HUES64 (cell line): Measurements from ENCODE around the gene TLCD1.
A peak's percentile ranks its signal among the peaks of the same experiment; 100 is the strongest.
"Not testable (repeated sequence)": the region's sequence is repeated elsewhere in the genome, so short reads cannot be mapped to it uniquely, and the experiment has no call there.

Experiments used
- H3K27ac ChIP-seq: 2 replicates; pipeline ENCODE4 v1.7.0; 2013; ENCODE audit warnings: low read depth, low read length, inconsistent platforms
- H3K27me3 ChIP-seq: 2 replicates; pipeline ENCODE4 v1.6.1; 2013; ENCODE audit warnings: mild to moderate bottlenecking, low read length; ENCODE audit not compliant: insufficient read depth
- H3K36me3 ChIP-seq: 2 replicates; pipeline ENCODE4 v1.6.1; 2013; ENCODE audit warnings: mild to moderate bottlenecking, low read length; ENCODE audit not compliant: insufficient read depth
- H3K4me1 ChIP-seq: 2 replicates; pipeline ENCODE4 v1.6.1; 2013; ENCODE audit warnings: mild to moderate bottlenecking, low read length, moderate library complexity; ENCODE audit not compliant: insufficient read depth
- H3K4me3 ChIP-seq: 2 replicates; pipeline ENCODE4 v1.5.1; 2013; ENCODE audit warnings: mild to moderate bottlenecking, low read length, moderate library complexity
- H3K9ac ChIP-seq: 2 replicates; pipeline ENCODE4 v1.6.1; 2013; ENCODE audit warnings: mild to moderate bottlenecking, low read depth, low read length
- H3K9me3 ChIP-seq: 2 replicates; pipeline ENCODE4 v1.6.1; 2013; ENCODE audit warnings: low read depth, low read length; ENCODE audit not compliant: insufficient read depth
- WGBS: fragments of 150-250, 120-280 bp; methylation state at CpG from one replicate; pipeline ENCODE4 v1.1.7; 2013; ENCODE audit warnings: missing lambda C conversion rate; 5-methylcytosine and 5-hydroxymethylcytosine counted together

Gene TLCD1

GRCh38 chr17:28737316-28737715, 11.3 kb upstream of the TLCD1 start:
- H3K9ac ChIP-seq = no peak overlapping the region
- H3K27ac ChIP-seq = no peak overlapping the region
- H3K4me3 ChIP-seq = no peak overlapping the region
- no peaks in the 10 kb centered on the region for H3K9me3 ChIP-seq
- no peaks in the 10 kb centered on the region for H3K4me1 ChIP-seq
- no peaks in the 10 kb centered on the region for H3K27me3 ChIP-seq
- WGBS = 97% methylated on average over 12 of the region's 12 CpGs
- H3K36me3 ChIP-seq = peaks cover 35% of the 10 kb centered on the region

- H3K27ac ChIP-seq, H3K27me3 ChIP-seq, H3K4me3 ChIP-seq, H3K4me1 ChIP-seq, H3K9me3 ChIP-seq, H3K9ac ChIP-seq: not testable (repeated sequence)
- 98% methylated on average over 4 of the region's 8 CpGs for WGBS
- H3K36me3 ChIP-seq = peaks cover 35% of the 10 kb centered on the region
These were observed 10.1 kb upstream of the TLCD1 start for GRCh38 chr17:28735913-28736769.

GRCh38 chr17:28735242-28735722, 9.2 kb upstream of the TLCD1 start:
- Histone ChIP-seq H3K4me1 (no peaks in the 10 kb centered on the region), H3K27me3 (no peaks in the 10 kb centered on the region), H3K4me3 (no peak overlapping the region)

GRCh38 chr17:28734712-28735241, 8.7 kb upstream of the TLCD1 start:
- Histone ChIP-seq H3K27me3 (no peaks in the 10 kb centered on the region), H3K4me3 (no peak overlapping the region), H3K27ac (no peak overlapping the region), H3K4me1 (no peaks in the 10 kb centered on the region), H3K9ac (no peak overlapping the region), H3K36me3 (peaks cover 31% of the 10 kb centered on the region), H3K9me3 (no peaks in the 10 kb centered on the region)
- 93% methylated on average over 10 of the region's 10 CpGs for WGBS

More at GRCh38 chr17:28735242-28735722, 9.2 kb upstream of the TLCD1 start:
- Histone ChIP-seq H3K27ac (no peak overlapping the region), H3K9ac (no peak overlapping the region), H3K9me3 (no peaks in the 10 kb centered on the region), H3K36me3 (peaks cover 31% of the 10 kb centered on the region)
- 91% methylated on average over 5 of the region's 5 CpGs for WGBS

GRCh38 chr17:28733346-28733745, 7.3 kb upstream of the TLCD1 start:
- Histone ChIP-seq H3K4me3 (no peak overlapping the region), H3K9ac (no peak overlapping the region)
- WGBS = 90% methylated on average over 1 of the region's 1 CpG

GRCh38 chr17:28729950-28730330, 3.9 kb upstream of the TLCD1 start:
- no peak overlapping the region for H3K27ac ChIP-seq
- H3K9ac ChIP-seq = no peak overlapping the region
- H3K27me3 ChIP-seq = no peaks in the 10 kb centered on the region
- 95% methylated on average over 11 of the region's 11 CpGs for WGBS
- no peak overlapping the region for H3K4me3 ChIP-seq
- no peaks in the 10 kb centered on the region for H3K4me1 ChIP-seq
- peaks cover 12% of the 10 kb centered on the region for H3K36me3 ChIP-seq
- H3K9me3 ChIP-seq = no peaks in the 10 kb centered on the region

More at GRCh38 chr17:28733346-28733745, 7.3 kb upstream of the TLCD1 start:
- H3K27ac ChIP-seq = no peak overlapping the region
- H3K9me3 ChIP-seq = no peaks in the 10 kb centered on the region
- H3K36me3 ChIP-seq = peaks cover 23% of the 10 kb centered on the region
- no peaks in the 10 kb centered on the region for H3K27me3 ChIP-seq
- no peaks in the 10 kb centered on the region for H3K4me1 ChIP-seq

- Histone ChIP-seq H3K27ac (peak within 1 kb of the TSS; percentile 98), H3K27me3 (no peaks in the 10 kb centered on the region), H3K36me3 (peaks cover 15% of the 10 kb centered on the region), H3K4me1 (no peaks in the 10 kb centered on the region), H3K9me3 (no peaks in the 10 kb centered on the region), H3K9ac (peak within 1 kb of the TSS; percentile 72), H3K4me3 (peak within 1 kb of the TSS; percentile 78)
- WGBS = under 1% methylated on average over 60 of the region's 64 CpGs
These were observed 2.5 kb upstream of the TLCD1 start, which contains the start of gene NEK8 for GRCh38 chr17:28728364-28729200. Gene NEK8 (plus strand): TSS chr17:28728788. CDS start chr17:28728814, 26 bp downstream.

- Histone ChIP-seq H3K9me3 (no peaks in the 10 kb centered on the region), H3K36me3 (peaks cover 33% of the 10 kb centered on the region), H3K9ac (peak overlapping the region; percentile 82), H3K4me3 (peak overlapping the region; percentile 78), H3K27me3 (no peaks in the 10 kb centered on the region), H3K27ac (peak overlapping the region; percentile 98), H3K4me1 (peaks cover 12% of the 10 kb centered on the region; the same call in 1 of the 2 replicates)
- under 1% methylated on average over 57 of the region's 57 CpGs for WGBS
These were observed 826 bp upstream of the TLCD1 start for GRCh38 chr17:28726627-28727491.

GRCh38 chr17:28725660-28726225, 290 bp downstream of the TLCD1 start:
- peaks cover 19% of the 10 kb centered on the region; the same call in 1 of the 2 replicates for H3K4me1 ChIP-seq
- under 1% methylated on average over 45 of the region's 45 CpGs for WGBS

GRCh38 chr17:28725166-28725659, 820 bp downstream of the TLCD1 start:
- Histone ChIP-seq H3K4me1 (peaks cover 19% of the 10 kb centered on the region; the same call in 1 of the 2 replicates), H3K36me3 (peaks cover 49% of the 10 kb centered on the region), H3K27ac (peak overlapping the region; percentile 94), H3K9ac (peak overlapping the region; percentile 96), H3K4me3 (peak overlapping the region; percentile 78), H3K9me3 (no peaks in the 10 kb centered on the region), H3K27me3 (no peaks in the 10 kb centered on the region)
- 9% methylated on average over 20 of the region's 20 CpGs for WGBS

More at GRCh38 chr17:28725660-28726225, 290 bp downstream of the TLCD1 start:
- peak overlapping the region; percentile 94 for H3K27ac ChIP-seq
- H3K9me3 ChIP-seq = no peaks in the 10 kb centered on the region
- H3K36me3 ChIP-seq = peaks cover 44% of the 10 kb centered on the region
- peak overlapping the region; percentile 78 for H3K4me3 ChIP-seq
- H3K9ac ChIP-seq = peak overlapping the region; percentile 96
- H3K27me3 ChIP-seq = no peaks in the 10 kb centered on the region
